ENCODE results near the gene ZBTB46. TPM values are rescaled to one million over a fixed set of nuclear protein-coding genes. Genes with fewer than 3 reads are reported as not detected.
A peak's percentile ranks its signal among the peaks of the same experiment; 100 is the strongest.

Gene ZBTB46
- total RNA-seq, 1 donor from 2014 or later, result 23.7 TPM

GRCh38 chr20:63718996-63719395 lies 112.1 kb downstream of the ZBTB46 start:
- DNase-seq (ENCODE audit: low read depth, low spot score), result no peak
- Mint-ChIP-seq H3K4me1 (no peaks in the 10 kb centered on the region), H3K4me3 (no peak overlapping the region), H3K36me3 (ENCODE audit: low read depth) (peaks cover 55% of the 10 kb centered on the region), H3K27me3 (ENCODE audit: low read depth) (no peaks in the 10 kb centered on the region), H3K9me3 (peaks cover 9% of the 10 kb centered on the region), H3K27ac (ENCODE audit: unreplicated experiment) (no peak overlapping the region)
- TF ChIP-seq CTCF (conservative IDR thresholded peaks at IDR 0.05), result no peak

GRCh38 chr20:63714858-63715257 lies 116.2 kb downstream of the ZBTB46 start:
- Mint-ChIP-seq H3K27me3 (ENCODE audit: low read depth) (no peaks in the 10 kb centered on the region), H3K27ac (ENCODE audit: unreplicated experiment) (no peak overlapping the region), H3K36me3 (ENCODE audit: low read depth) (peaks cover 54% of the 10 kb centered on the region), H3K9me3 (peaks cover 13% of the 10 kb centered on the region), H3K4me3 (no peak overlapping the region), H3K4me1 (peaks cover 7% of the 10 kb centered on the region)
- DNase-seq (ENCODE audit: low read depth, low spot score), result no peak
- no peak for TF ChIP-seq CTCF (conservative IDR thresholded peaks at IDR 0.05)

GRCh38 chr20:63712191-63712590 lies 118.9 kb downstream of the ZBTB46 start:
- Mint-ChIP-seq H3K4me1 (peaks cover 15% of the 10 kb centered on the region), H3K27ac (ENCODE audit: unreplicated experiment) (no peak overlapping the region), H3K27me3 (ENCODE audit: low read depth) (no peaks in the 10 kb centered on the region), H3K9me3 (peaks cover 9% of the 10 kb centered on the region), H3K4me3 (peak overlapping the region; percentile 71), H3K36me3 (ENCODE audit: low read depth) (peaks cover 43% of the 10 kb centered on the region)
- no peak for TF ChIP-seq CTCF (conservative IDR thresholded peaks at IDR 0.05)
- DNase-seq (ENCODE audit: low read depth, low spot score), result no peak

GRCh38 chr20:63711085-63711645 lies 119.9 kb downstream of the ZBTB46 start:
- no peak for DNase-seq (ENCODE audit: low read depth, low spot score)
- Mint-ChIP-seq H3K27ac (ENCODE audit: unreplicated experiment) (no peak overlapping the region), H3K4me1 (peaks cover 24% of the 10 kb centered on the region), H3K36me3 (ENCODE audit: low read depth) (peaks cover 35% of the 10 kb centered on the region), H3K4me3 (peak overlapping the region; percentile 88), H3K9me3 (peaks cover 8% of the 10 kb centered on the region), H3K27me3 (ENCODE audit: low read depth) (no peaks in the 10 kb centered on the region)
- no peak for TF ChIP-seq CTCF (conservative IDR thresholded peaks at IDR 0.05)

- Mint-ChIP-seq H3K27ac (ENCODE audit: unreplicated experiment) (no peak overlapping the region), H3K4me3 (peak overlapping the region; percentile 72), H3K4me1 (peaks cover 24% of the 10 kb centered on the region), H3K27me3 (ENCODE audit: low read depth) (no peaks in the 10 kb centered on the region), H3K36me3 (ENCODE audit: low read depth) (peaks cover 22% of the 10 kb centered on the region), H3K9me3 (peaks cover 4% of the 10 kb centered on the region)
- no peak for DNase-seq (ENCODE audit: low read depth, low spot score)
- TF ChIP-seq CTCF (conservative IDR thresholded peaks at IDR 0.05), result no peak
Measured at GRCh38 chr20:63709149-63709527, 121.9 kb downstream of the ZBTB46 start.

All from neural crest cell (in vitro differentiated cells).